Endothelial cell of umbilical vein (primary cell): ENCODE measurements around the gene CDYL. TPM values are rescaled to one million over a fixed set of nuclear protein-coding genes. Genes with fewer than 3 reads are reported as not detected.

Source experiments
- BruUV-seq: library from RNA; stranded (reverse); fragments of 400-500 nt; replicated peaks from 2 replicates; lab custom pipeline; 2021; lab: Mats Ljungman, UMichigan
- CTCF ChIA-PET: fragments of 300-600, 350-600 bp; sonication (Branson Sonifier 250); formaldehyde crosslinking; loops from one replicate; lab custom pipeline; 2021; ENCODE audit warnings: antibody characterized with exemption, inconsistent platforms; lab: Charles Lee
- POLR2A ChIA-PET: fragments of 300-600, 350-600 bp; sonication (Branson Sonifier 250); formaldehyde crosslinking; loops from one replicate; lab custom pipeline; 2021; ENCODE audit warnings: antibody characterized with exemption, inconsistent platforms; lab: Charles Lee
- DNase-seq: peaks from one replicate; pipeline ENCODE4 v3.0.0-alpha.2; 2011; ENCODE audit warnings: low read depth, low spot score
- FAIRE-seq: peaks from 2 replicates; lab custom pipeline; 2011; peaks lifted over from hg19 to GRCh38; lab: Jason Lieb, UNC
- H2AFZ ChIP-seq: 2 replicates; pipeline ENCODE4 v1.6.0; 2012; ENCODE audit warnings: low read depth, low read length, control low read depth, inconsistent platforms
- H3K27ac ChIP-seq: 2 replicates; pipeline ENCODE4 v1.5.1; 2011; ENCODE audit warnings: low read depth, mild to moderate bottlenecking, control low read depth, low read length, moderate library complexity; ENCODE audit not compliant: insufficient read depth
- H3K27me3 ChIP-seq, 2 experiments: 2 replicates each; pipeline versions ENCODE4 v1.6.0 to v1.6.1; 2011; ENCODE audit warnings: low read length in 2 of 2, mixed read lengths in 1 of 2; ENCODE audit not compliant: control insufficient read depth in 2 of 2, insufficient read depth in 2 of 2
- H3K36me3 ChIP-seq, 2 experiments: 2 replicates in 1 of 2; 3 replicates in 1 of 2; pipeline ENCODE4 v1.5.1; 2011; ENCODE audit warnings: low read length in 2 of 2, mild to moderate bottlenecking in 1 of 2, moderate library complexity in 1 of 2; ENCODE audit not compliant: control insufficient read depth in 2 of 2, insufficient read depth in 2 of 2; ENCODE audit errors: extremely low read depth in 1 of 2
- H3K4me1 ChIP-seq: 3 replicates; pipeline ENCODE4 v1.5.1; 2011; ENCODE audit warnings: mild to moderate bottlenecking, low read length; ENCODE audit not compliant: control insufficient read depth, insufficient read depth; ENCODE audit errors: extremely low read depth
- H3K4me2 ChIP-seq: 2 replicates; pipeline ENCODE4 v1.6.1; 2011; ENCODE audit warnings: low read length, control low read depth, mixed read lengths; ENCODE audit not compliant: insufficient read depth
- H3K4me3 ChIP-seq, 3 experiments: fragments of 200-600 bp in 1 of 3; sonication (generic), shearing (Covaris generic) in 1 of 3; replicated peaks in 1 of 3; 2 replicates each; pipeline ENCODE4 v1.5.1; 2011 to 2016; ENCODE audit warnings: control low read depth in 3 of 3, low read length in 3 of 3, mild to moderate bottlenecking in 2 of 3, inconsistent platforms in 1 of 3, low read depth in 1 of 3, moderate library complexity in 1 of 3; ENCODE audit not compliant: insufficient read depth in 1 of 3
- H3K79me2 ChIP-seq: 2 replicates; pipeline ENCODE4 v1.6.0; 2012; ENCODE audit warnings: low read length, inconsistent platforms; ENCODE audit not compliant: control insufficient read depth, insufficient read depth
- H3K9ac ChIP-seq: replicated peaks from 2 replicates; pipeline ENCODE3; 2011; ENCODE audit warnings: low read length, control low read depth; ENCODE audit not compliant: insufficient read depth; ENCODE audit errors: extremely low read depth
- H3K9me1 ChIP-seq: replicated peaks from 3 replicates; pipeline ENCODE4 v1.6.0; 2011; ENCODE audit warnings: mild to moderate bottlenecking, low read length; ENCODE audit not compliant: control insufficient read depth, insufficient read depth; ENCODE audit errors: extremely low read depth
- H3K9me3 ChIP-seq: replicated peaks from 2 replicates; pipeline ENCODE4 v1.5.1; 2012; ENCODE audit warnings: low read length, inconsistent platforms; ENCODE audit not compliant: control insufficient read depth, insufficient read depth
- H4K20me1 ChIP-seq: replicated peaks from 2 replicates; pipeline ENCODE3; 2011; ENCODE audit warnings: mild to moderate bottlenecking, low read length; ENCODE audit not compliant: control insufficient read depth, insufficient read depth; ENCODE audit errors: extremely low read depth
- EZH2 ChIP-seq: IDR thresholded peaks from 2 replicates; pipeline ENCODE4 v1.6.1; 2012; ENCODE audit warnings: borderline replicate concordance, low read depth, mild to moderate bottlenecking, moderate library complexity, low read length, inconsistent platforms; ENCODE audit not compliant: severe bottlenecking
- FOS ChIP-seq: IDR thresholded peaks from 2 replicates; pipeline ENCODE4 v1.6.1; 2011; ENCODE audit warnings: mild to moderate bottlenecking, low read length, moderate library complexity, borderline replicate concordance; ENCODE audit not compliant: insufficient read depth
- GATA2 ChIP-seq: IDR thresholded peaks from 2 replicates; pipeline ENCODE4 v1.7.0; 2011; ENCODE audit warnings: low read depth, mild to moderate bottlenecking, moderate library complexity, mixed read lengths, low read length; ENCODE audit not compliant: insufficient read length, insufficient read depth
- JUN ChIP-seq: IDR thresholded peaks from 2 replicates; pipeline ENCODE4 v1.6.1; 2011; ENCODE audit warnings: borderline replicate concordance, low read depth; ENCODE audit not compliant: insufficient read length, insufficient read depth
- MAX ChIP-seq: IDR thresholded peaks from 2 replicates; pipeline ENCODE4 v1.6.1; 2011; ENCODE audit not compliant: insufficient read depth, insufficient read length
- MYC ChIP-seq: IDR thresholded peaks from one replicate; pipeline ENCODE4 v1.6.1; 2011; ENCODE audit warnings: mild to moderate bottlenecking, low read depth, low read length
- POLR2A ChIP-seq: IDR thresholded peaks from 2 replicates; pipeline ENCODE4 v1.6.1; 2012; ENCODE audit warnings: low read depth, mild to moderate bottlenecking, control low read depth, low read length
- POLR2AphosphoS5 ChIP-seq: IDR thresholded peaks from 2 replicates; pipeline ENCODE4 v1.6.1; 2012; ENCODE audit warnings: low read depth, mild to moderate bottlenecking, control low read depth, low read length, moderate library complexity; ENCODE audit not compliant: insufficient read depth
- dilution Hi-C: fragments of 300-500 bp; cut with MboI; formaldehyde crosslinking; loops from one replicate; pipeline ENCODE4 v1.15.0; 2019; ENCODE audit warnings: low sequenced_read_pairs; ENCODE audit not compliant: extremely low pct_ligation_motif_present
- intact Hi-C: fragments of 100-400 bp; cut with micrococcal nuclease; formaldehyde crosslinking; loops from one replicate; pipeline ENCODE4 v1.10.0; 2022
- polyA plus RNA-seq, 4 experiments: library from polyadenylated mRNA; depleted of rRNA in 3 of 4; stranded (reverse) in 3 of 4; unstranded in 1 of 4; fragments of >200 nt; gene quantifications; 2 replicates each; pipeline versions ENCODE4 v1.2.1 to v1.2.3, GENCODE V29; 2011 to 2012; ENCODE audit warnings: missing spikeins in 1 of 4
- total RNA-seq: library from RNA; stranded (reverse); gene quantifications from 2 replicates; pipeline ENCODE4 v1.2.3, GENCODE V29; 2021
- TF ChIP-seq, protein P1 (sequence below), 2 donors: IDR thresholded peaks; 1 replicate in 1 of 2; 2 replicates in 1 of 2; pipeline ENCODE4 v1.5.1; 2011; ENCODE audit warnings: low read length in 2 of 2, mild to moderate bottlenecking in 2 of 2, moderate library complexity in 2 of 2, control low read depth in 1 of 2, inconsistent platforms in 1 of 2, low read depth in 1 of 2; ENCODE audit not compliant: insufficient read depth in 1 of 2; ENCODE audit errors: extremely low read depth in 1 of 2

Gene CDYL
- total and polyA plus RNA-seq, 2 donors (not counting 3 experiments of a cell fraction or from before 2014, with no cell fraction given), result 10.2 to 35.6 TPM

- Histone ChIP-seq H3K4me3 (no peak overlapping the region), H3K36me3 (no peaks in the 10 kb centered on the region), H3K27ac (no peak overlapping the region), H2AFZ (no peak overlapping the region), H3K27me3 (peaks cover 11 to 12% of the 10 kb centered on the region in 2 experiments), H3K79me2 (no peaks in the 10 kb centered on the region), H3K9me3 (no peaks in the 10 kb centered on the region), H4K20me1 (no peaks in the 10 kb centered on the region), H3K4me2 (no peak overlapping the region), H3K9ac (no peak overlapping the region), H3K4me1 (no peaks in the 10 kb centered on the region), H3K9me1 (no peaks in the 10 kb centered on the region)
- no peak for DNase-seq
- BruUV-seq, result no TSS peak
- dilution Hi-C loops, result no loop called here
- ChIA-PET CTCF (interaction anchor here (1.6 kb wide), 1 partner anchor 10 kb away, joined by 4 read pairs; no protein-coding TSS in a partner anchor), POLR2A (no interaction called here)
- TF ChIP-seq MAX (no peak), FOS (no peak), JUN (no peak), POLR2A (no peak), MYC (no peak), POLR2AphosphoS5 (no peak), EZH2 (no peak), GATA2 (no peak)
- TF ChIP-seq, protein P1, sequence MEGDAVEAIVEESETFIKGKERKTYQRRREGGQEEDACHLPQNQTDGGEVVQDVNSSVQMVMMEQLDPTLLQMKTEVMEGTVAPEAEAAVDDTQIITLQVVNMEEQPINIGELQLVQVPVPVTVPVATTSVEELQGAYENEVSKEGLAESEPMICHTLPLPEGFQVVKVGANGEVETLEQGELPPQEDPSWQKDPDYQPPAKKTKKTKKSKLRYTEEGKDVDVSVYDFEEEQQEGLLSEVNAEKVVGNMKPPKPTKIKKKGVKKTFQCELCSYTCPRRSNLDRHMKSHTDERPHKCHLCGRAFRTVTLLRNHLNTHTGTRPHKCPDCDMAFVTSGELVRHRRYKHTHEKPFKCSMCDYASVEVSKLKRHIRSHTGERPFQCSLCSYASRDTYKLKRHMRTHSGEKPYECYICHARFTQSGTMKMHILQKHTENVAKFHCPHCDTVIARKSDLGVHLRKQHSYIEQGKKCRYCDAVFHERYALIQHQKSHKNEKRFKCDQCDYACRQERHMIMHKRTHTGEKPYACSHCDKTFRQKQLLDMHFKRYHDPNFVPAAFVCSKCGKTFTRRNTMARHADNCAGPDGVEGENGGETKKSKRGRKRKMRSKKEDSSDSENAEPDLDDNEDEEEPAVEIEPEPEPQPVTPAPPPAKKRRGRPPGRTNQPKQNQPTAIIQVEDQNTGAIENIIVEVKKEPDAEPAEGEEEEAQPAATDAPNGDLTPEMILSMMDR (IDR thresholded peaks at IDR 0.05; ENCODE audit: extremely low read depth in 1 of 2, insufficient read depth in 1 of 2, low read depth in 1 of 2, low read length in 2 of 2), result no peak
- no peak for FAIRE-seq
- intact Hi-C loops, result no loop called here
These were observed 195.6 kb downstream of the CDYL start for GRCh38 chr6:4971851-4972250.
